ENCODE data around the gene MAP1LC3A. TPM values are rescaled to one million over a fixed set of nuclear protein-coding genes. Genes with fewer than 3 reads are reported as not detected.

Gene MAP1LC3A
- total RNA-seq, 1 experiment from 2014 or later: not detected

DNA sequence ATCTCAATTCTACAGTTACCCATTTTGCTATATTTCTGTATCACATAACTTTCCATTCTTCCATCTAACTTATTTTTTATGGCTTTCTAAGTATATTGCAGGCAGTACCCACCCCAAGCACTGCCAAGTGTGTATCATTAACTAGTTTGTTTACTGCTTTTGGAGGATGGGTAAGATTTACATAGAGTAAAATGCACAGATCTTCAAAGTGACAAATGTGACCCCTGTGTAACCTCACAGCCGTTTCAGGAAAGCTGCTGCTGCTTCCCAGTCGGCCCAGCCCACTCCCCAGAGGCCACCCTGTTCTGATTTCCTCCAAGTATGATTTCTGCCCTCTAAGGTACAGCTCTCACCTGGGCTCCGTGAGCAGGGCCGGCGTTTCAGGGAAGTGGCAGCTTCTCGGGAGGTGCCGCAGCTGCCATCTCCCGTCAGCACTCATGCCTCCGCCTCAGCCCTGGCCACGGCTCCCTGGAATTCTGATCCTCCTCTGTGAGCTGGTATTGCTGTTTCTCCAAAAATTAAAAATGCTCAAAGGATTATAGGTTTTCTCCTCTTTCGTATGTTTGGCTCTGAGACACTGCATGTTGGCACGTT is 15.0 kb upstream of the MAP1LC3A start (continued):
- TF ChIP-seq REST (IDR thresholded peaks at IDR 0.05; ENCODE audit: low read depth) (no peak), POLR2AphosphoS5 (IDR thresholded peaks at IDR 0.05; ENCODE audit: low read depth, low read length) (no peak)

- intact Hi-C loops (cut with micrococcal nuclease): no loop called here
- no peak overlapping the region for H3K4me3 ChIP-seq (replicated peaks in 1 of 2; ENCODE audit: low read depth in 1 of 2, low read length in 2 of 2)
- H3K4me2 ChIP-seq (ENCODE audit: low read length): no peak overlapping the region
- H3K79me2 ChIP-seq (ENCODE audit: insufficient read depth, low read length): no peaks in the 10 kb centered on the region
- no peak overlapping the region for H2AFZ ChIP-seq (ENCODE audit: low read depth, low read length, poor library complexity, severe bottlenecking)
- H3K4me1 ChIP-seq (ENCODE audit: control insufficient read depth in 1 of 2, insufficient read depth in 2 of 2, low read length in 2 of 2): peaks cover 0 to 3% of the 10 kb centered on the region in 2 experiments; a peak in 1 of 4 replicates
- no peaks in the 10 kb centered on the region for H3K27me3 ChIP-seq (ENCODE audit: insufficient read depth, low read length)
- RAD21 ChIA-PET (ENCODE audit: low non-redundant PET in 1 of 2, low total read pairs in 2 of 2, uncharacterized antibody in 2 of 2, unreplicated experiment in 2 of 2): interaction anchor here in 1 of 2 experiments (0.7 kb wide), 1 partner anchor 160 kb away, joined by 3 read pairs; the partner anchor contains the start of gene TP53INP2
- no TSS peak for BruUV-seq (replicated peaks)
- ATAC-seq (no peak), DNase-seq (ENCODE audit: low read depth, low spot score) (no peak)
- H3K36me3 ChIP-seq (ENCODE audit: control insufficient read depth in 1 of 2, insufficient read depth in 2 of 2, low read length in 2 of 2): peaks cover 13 to 14% of the 10 kb centered on the region in 2 experiments; a peak in 3 of 4 replicates
- POLR2A ChIA-PET: no interaction called here
- no peaks in the 10 kb centered on the region for H4K20me1 ChIP-seq (ENCODE audit: insufficient read depth)
- no peaks in the 10 kb centered on the region for H3K9me2 ChIP-seq (ENCODE audit: insufficient read depth)
- no peak overlapping the region for H3K27ac ChIP-seq (ENCODE audit: low read depth, low read length)
- H3K9me3 ChIP-seq (ENCODE audit: control insufficient read depth in 1 of 2, insufficient read depth in 1 of 2, low read depth in 1 of 2, low read length in 2 of 2): no peaks in the 10 kb centered on the region
- TF ChIP-seq EGR1 (IDR thresholded peaks at IDR 0.05; ENCODE audit: low read depth) (no peak), POLR2AphosphoS5 (IDR thresholded peaks at IDR 0.05; ENCODE audit: low read depth, low read length) (no peak), TCF7L2 (IDR thresholded peaks at IDR 0.05; ENCODE audit: borderline replicate concordance, extremely low read depth, insufficient read depth, insufficient read length) (no peak), ELF1 (IDR thresholded peaks at IDR 0.05; ENCODE audit: borderline replicate concordance, low read depth) (no peak), REST (IDR thresholded peaks at IDR 0.05; ENCODE audit: low read depth) (no peak), ZFX (IDR thresholded peaks at IDR 0.05) (no peak), CBX3 (IDR thresholded peaks at IDR 0.05; ENCODE audit: low read depth) (no peak), SIN3A (IDR thresholded peaks at IDR 0.05; ENCODE audit: low read depth) (no peak), JUND (IDR thresholded peaks at IDR 0.05) (no peak), FOSL1 (IDR thresholded peaks at IDR 0.05; ENCODE audit: low read depth) (no peak), SP1 (IDR thresholded peaks at IDR 0.05; ENCODE audit: low read depth) (no peak)
- CTCF ChIA-PET: interaction anchor here (1.0 kb wide), 1 partner anchor 232 kb away, joined by 3 read pairs; no protein-coding TSS in a partner anchor
- H3K9ac ChIP-seq (ENCODE audit: low read length): no peak overlapping the region
Observed at GRCh38 chr20:34544109-34544796, 14.3 kb upstream of the MAP1LC3A start.
